IMR-90 (cell line): ENCODE measurements around the gene CCDC61. TPM values are rescaled to one million over a fixed set of nuclear protein-coding genes. Genes with fewer than 3 reads are reported as not detected.

Source experiments
- ATAC-seq: fragments of 200-7000 bp; cut with Tn5 transposase; 2 replicates; pipeline ENCODE4 v1.9.1; 2020; ENCODE audit warnings: low read depth, mild to moderate bottlenecking, moderate library complexity
- BruUV-seq: library from RNA; stranded (reverse); fragments of 400-500 nt; replicated peaks from 2 replicates; lab custom pipeline; 2021; lab: Mats Ljungman, UMichigan
- CTCF ChIA-PET: fragments of 300-600 bp; formaldehyde crosslinking; extraction: SDS; loops from one replicate; lab custom pipeline; 2021; ENCODE audit warnings: antibody characterized with exemption; lab: Yijun Ruan, JAX
- POLR2A ChIA-PET: fragments of 300-600 bp; sonication (Branson Sonifier 250); formaldehyde crosslinking; loops from one replicate; lab custom pipeline; 2022; ENCODE audit warnings: antibody characterized with exemption; ENCODE audit not compliant: unreplicated experiment; lab: Charles Lee
- DNase-seq: peaks from one replicate; pipeline ENCODE4 v3.0.0; 2013
- H2AFZ ChIP-seq: replicated peaks from 2 replicates; pipeline ENCODE3; 2013; ENCODE audit warnings: low read length, mild to moderate bottlenecking; ENCODE audit not compliant: poor library complexity
- H2AK5ac ChIP-seq: 2 replicates; pipeline ENCODE4 v1.6.1; 2013; ENCODE audit warnings: low read depth, low read length, inconsistent platforms
- H2AK9ac ChIP-seq: replicated peaks from 2 replicates; pipeline ENCODE3; 2013; ENCODE audit warnings: mild to moderate bottlenecking, low read depth, low read length, moderate library complexity; ENCODE audit not compliant: poor library complexity
- H2BK120ac ChIP-seq: 2 replicates; pipeline ENCODE4 v1.6.1; 2013; ENCODE audit warnings: low read depth, low read length, inconsistent platforms
- H2BK15ac ChIP-seq: 3 replicates; pipeline ENCODE4 v1.6.1; 2013; ENCODE audit warnings: low read depth, low read length, inconsistent platforms
- H2BK20ac ChIP-seq: 2 replicates; pipeline ENCODE4 v1.6.1; 2013; ENCODE audit warnings: low read depth, mild to moderate bottlenecking, inconsistent platforms, low read length, moderate library complexity
- H2BK5ac ChIP-seq: 2 replicates; pipeline ENCODE4 v1.6.1; 2013; ENCODE audit warnings: mild to moderate bottlenecking, low read depth, low read length, inconsistent platforms; ENCODE audit not compliant: poor library complexity, severe bottlenecking
- H3K14ac ChIP-seq: replicated peaks from 2 replicates; pipeline ENCODE4 v1.6.1; 2013; ENCODE audit warnings: low read depth, low read length, inconsistent platforms
- H3K18ac ChIP-seq: 2 replicates; pipeline ENCODE4 v1.6.1; 2013; ENCODE audit warnings: low read depth, low read length, control low read depth
- H3K23ac ChIP-seq: 2 replicates; pipeline ENCODE4 v1.6.1; 2013; ENCODE audit warnings: low read depth, low read length, inconsistent platforms
- H3K27ac ChIP-seq: 2 replicates; pipeline ENCODE4 v1.5.1; 2013; ENCODE audit warnings: mild to moderate bottlenecking, control low read depth, low read length; ENCODE audit not compliant: insufficient read depth
- H3K27me3 ChIP-seq: 2 replicates; pipeline ENCODE4 v1.6.1; 2013; ENCODE audit warnings: low read length; ENCODE audit not compliant: control insufficient read depth, insufficient read depth
- H3K36me3 ChIP-seq: 2 replicates; pipeline ENCODE4 v1.6.1; 2013; ENCODE audit warnings: low read length, mixed read lengths; ENCODE audit not compliant: control insufficient read depth, insufficient read depth
- H3K4ac ChIP-seq: 2 replicates; pipeline ENCODE4 v1.6.1; 2013; ENCODE audit warnings: low read depth, low read length, inconsistent platforms
- H3K4me1 ChIP-seq: 2 replicates; pipeline ENCODE4 v1.6.1; 2013; ENCODE audit warnings: low read length, mixed read lengths; ENCODE audit not compliant: control insufficient read depth, insufficient read depth
- H3K4me2 ChIP-seq: 2 replicates; pipeline ENCODE4 v1.6.1; 2013; ENCODE audit warnings: low read depth, mild to moderate bottlenecking, control low read depth, low read length, moderate library complexity
- H3K4me3 ChIP-seq: 2 replicates; pipeline ENCODE4 v1.5.1; 2013; ENCODE audit warnings: low read depth, mild to moderate bottlenecking, control low read depth, low read length, moderate library complexity; ENCODE audit not compliant: insufficient read depth
- H3K56ac ChIP-seq: 2 replicates; pipeline ENCODE4 v1.6.1; 2013; ENCODE audit warnings: low read length, inconsistent platforms; ENCODE audit not compliant: insufficient read depth; ENCODE audit errors: extremely low read depth
- H3K79me1 ChIP-seq, 2 experiments: 2 replicates each; pipeline ENCODE4 v1.6.1; 2013; ENCODE audit warnings: low read length in 2 of 2, inconsistent platforms in 1 of 2, low read depth in 1 of 2
- H3K9ac ChIP-seq: 2 replicates; pipeline ENCODE4 v1.6.1; 2013; ENCODE audit warnings: low read depth, low read length, control low read depth
- H3K9me1 ChIP-seq: 2 replicates; pipeline ENCODE4 v1.6.1; 2013; ENCODE audit warnings: low read length, inconsistent platforms; ENCODE audit not compliant: insufficient read depth
- H3K9me3 ChIP-seq: 2 replicates; pipeline ENCODE4 v1.6.1; 2013; ENCODE audit warnings: low read length; ENCODE audit not compliant: control insufficient read depth, insufficient read depth
- H4K20me1 ChIP-seq: 2 replicates; pipeline ENCODE4 v1.6.1; 2013; ENCODE audit warnings: low read length, inconsistent platforms; ENCODE audit not compliant: insufficient read depth
- H4K5ac ChIP-seq: 2 replicates; pipeline ENCODE4 v1.6.1; 2013; ENCODE audit warnings: mild to moderate bottlenecking, low read depth, low read length, control low read depth
- H4K8ac ChIP-seq, 2 experiments: 2 replicates each; pipeline ENCODE4 v1.6.1; 2013; ENCODE audit warnings: low read depth in 2 of 2, low read length in 2 of 2, control low read depth in 1 of 2, inconsistent platforms in 1 of 2
- H4K91ac ChIP-seq: 2 replicates; pipeline ENCODE4 v1.6.1; 2013; ENCODE audit warnings: low read depth, low read length, inconsistent platforms; ENCODE audit not compliant: insufficient read depth
- BHLHE40 ChIP-seq: fragments of 150-350 bp; IDR thresholded peaks from 2 replicates; pipeline ENCODE4 v1.6.1; 2016; ENCODE audit warnings: mild to moderate bottlenecking, low read depth, low read length
- CHD1 ChIP-seq: IDR thresholded peaks from 2 replicates; pipeline ENCODE4 v1.6.1; 2012; ENCODE audit warnings: low read depth, low read length, improper control_type of control experiment
- CTCF ChIP-seq: conservative IDR thresholded peaks from 2 replicates; pipeline ENCODE4 v1.5.1; 2012; ENCODE audit warnings: mild to moderate bottlenecking, low read depth, low read length, improper control_type of control experiment
- ELK1 ChIP-seq: fragments of 150-350 bp; IDR thresholded peaks from 2 replicates; pipeline ENCODE4 v1.6.1; 2016; ENCODE audit warnings: low read depth, mild to moderate bottlenecking, low read length, moderate library complexity, borderline replicate concordance
- FOS ChIP-seq: fragments of 150-350 bp; IDR thresholded peaks from 2 replicates; pipeline ENCODE4 v1.6.1; 2016; ENCODE audit warnings: low read depth, low read length
- POLR2A ChIP-seq: IDR thresholded peaks from 2 replicates; pipeline ENCODE4 v1.6.1; 2012; ENCODE audit warnings: mild to moderate bottlenecking, low read depth, low read length
- RAD21 ChIP-seq: IDR thresholded peaks from 2 replicates; pipeline ENCODE4 v1.6.1; 2012; ENCODE audit warnings: low read length, improper control_type of control experiment
- RCOR1 ChIP-seq: IDR thresholded peaks from 2 replicates; pipeline ENCODE4 v1.6.1; 2012; ENCODE audit warnings: mild to moderate bottlenecking, low read length, improper control_type of control experiment; ENCODE audit not compliant: insufficient replicate concordance
- SMC3 ChIP-seq: fragments of 150-350 bp; IDR thresholded peaks from 2 replicates; pipeline ENCODE4 v1.6.1; 2016; ENCODE audit warnings: low read depth, mild to moderate bottlenecking, antibody characterized with exemption, low read length, moderate library complexity
- WGBS, 2 experiments: methylation state at CpG; one replicate each; pipeline versions ENCODE4 v1.1.5 to v1.1.7; 2013; ENCODE audit warnings: missing lambda C conversion rate in 2 of 2; ENCODE audit not compliant: insufficient read length in 1 of 2; ENCODE audit errors: extremely low coverage in 2 of 2; 5-methylcytosine and 5-hydroxymethylcytosine counted together
- dilution Hi-C: fragments of 300-500 bp; cut with HindIII; formaldehyde crosslinking; loops from one replicate; pipeline ENCODE4 v1.14.3; 2018; ENCODE audit warnings: low sequenced_read_pairs; ENCODE audit not compliant: unreplicated experiment
- in situ Hi-C: fragments of 300-500 bp; cut with MboI; formaldehyde crosslinking; loops from 3 replicates; pipeline ENCODE4 v1.14.3; 2019; ENCODE audit warnings: low sequenced_read_pairs, inconsistent platforms, mixed read lengths
- intact Hi-C: fragments of 100-400 bp; cut with micrococcal nuclease; formaldehyde crosslinking; loops from 2 replicates; pipeline ENCODE4 v1.10.0; 2022
- polyA plus RNA-seq, 3 experiments: library from polyadenylated mRNA; depleted of rRNA; stranded (reverse); fragments of >200 nt; gene quantifications; 2 replicates each; pipeline ENCODE4 v1.2.3, GENCODE V29; 2012; ENCODE audit warnings: low replicate concordance in 1 of 3
- total RNA-seq: library from RNA; depleted of rRNA; stranded (reverse); fragments of >200 nt; gene quantifications from 2 replicates; pipeline ENCODE4 v1.2.3, GENCODE V29; 2012

The CCDC61 gene
- total and polyA plus RNA-seq, 2 of the 4 experiments (the other 2 are of a cell fraction), result 3.2 to 9.1 TPM

DNA sequence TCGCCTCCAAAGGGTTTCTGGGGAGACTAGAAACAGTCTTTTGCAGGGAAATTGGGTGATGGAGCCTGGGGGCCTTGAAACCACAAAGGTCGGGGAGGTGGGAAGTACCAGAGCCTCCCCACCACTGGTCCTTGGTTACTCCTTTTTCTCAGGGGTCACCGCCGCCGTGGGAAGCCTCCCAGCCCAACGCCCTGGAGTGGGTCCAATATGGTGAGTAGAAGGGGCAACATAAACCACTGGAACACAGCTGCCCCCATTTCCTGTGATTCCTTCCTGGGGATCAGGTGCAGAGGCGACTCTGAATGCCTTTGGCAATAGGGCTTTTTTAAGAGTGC, 21.8 kb downstream of the CCDC61 start:
- intact Hi-C loops, result no loop called here

More for the DNA sequence above, 21.8 kb downstream of the CCDC61 start:
- Histone ChIP-seq H2AK5ac (no peak overlapping the region), H4K20me1 (peaks cover 21% of the 10 kb centered on the region), H3K18ac (no peak overlapping the region), H2BK15ac (no peak overlapping the region), H3K23ac (no peak overlapping the region), H3K56ac (no peak overlapping the region), H3K27ac (no peak overlapping the region), H2BK120ac (no peak overlapping the region), H4K8ac (no peak overlapping the region), H4K91ac (no peak overlapping the region), H2BK20ac (no peak overlapping the region), H3K9me3 (no peaks in the 10 kb centered on the region), H4K5ac (no peak overlapping the region), H3K4me2 (no peak overlapping the region), H3K9ac (no peak overlapping the region), H3K27me3 (peaks cover 17% of the 10 kb centered on the region), H2BK5ac (no peak overlapping the region), H3K14ac (no peak overlapping the region), H2AK9ac (no peak overlapping the region), H3K4me3 (no peak overlapping the region), H3K4ac (no peak overlapping the region), H3K79me1 (no peaks in the 10 kb centered on the region), H2AFZ (no peak overlapping the region), H3K4me1 (peaks cover 7% of the 10 kb centered on the region; the same call in 1 of the 2 replicates), H3K36me3 (no peaks in the 10 kb centered on the region), H3K9me1 (peaks cover 3% of the 10 kb centered on the region; the same call in 1 of the 2 replicates)
- in situ Hi-C loops (no loop called here), dilution Hi-C loops (no loop called here)
- no peak for ATAC-seq
- ChIA-PET CTCF (interaction anchor here (0.6 to 1.9 kb wide), 7 partner anchors 10 to 153 kb away, joined by 3 to 11 read pairs (median 3); partner anchors contain the start of genes CCDC61 and FOXA3), POLR2A (no interaction called here)
- BruUV-seq, result no TSS peak
- whole genome bisulfite sequencing, 2 experiments, result no CpG with 5 or more reads among the region's 7 CpGs
- TF ChIP-seq RCOR1 (no peak), FOS (no peak), POLR2A (no peak), ELK1 (no peak), BHLHE40 (no peak), SMC3 (no peak), CHD1 (no peak), CTCF (no peak), RAD21 (no peak)
- DNase-seq, result no peak
